ENCODE measurements around the gene RRM2.

The RRM2 gene

GRCh38 chr2:10126632-10127026 lies 4.1 kb downstream of the RRM2 start:
- peaks cover 0 to 28% (median 20%) of the 10 kb centered on the region in 4 donors for H3K4me1 ChIP-seq
- intact Hi-C loops (cut with DNase I; ENCODE audit: low total_unique reads): loop anchor here (5.0 kb wide), 1 partner anchor 176 kb away; the partner anchor contains the start of gene HPCAL1
- peaks cover 0 to 19% of the 10 kb centered on the region in 2 donors for H3K27me3 ChIP-seq
- no peak overlapping the region for H3K27ac ChIP-seq
- no peak overlapping the region for H3K4me3 ChIP-seq
- H3K36me3 ChIP-seq: no peaks in the 10 kb centered on the region
- H3K9me3 ChIP-seq: no peaks in the 10 kb centered on the region
- no peak for DNase-seq
- TF ChIP-seq, protein P1, sequence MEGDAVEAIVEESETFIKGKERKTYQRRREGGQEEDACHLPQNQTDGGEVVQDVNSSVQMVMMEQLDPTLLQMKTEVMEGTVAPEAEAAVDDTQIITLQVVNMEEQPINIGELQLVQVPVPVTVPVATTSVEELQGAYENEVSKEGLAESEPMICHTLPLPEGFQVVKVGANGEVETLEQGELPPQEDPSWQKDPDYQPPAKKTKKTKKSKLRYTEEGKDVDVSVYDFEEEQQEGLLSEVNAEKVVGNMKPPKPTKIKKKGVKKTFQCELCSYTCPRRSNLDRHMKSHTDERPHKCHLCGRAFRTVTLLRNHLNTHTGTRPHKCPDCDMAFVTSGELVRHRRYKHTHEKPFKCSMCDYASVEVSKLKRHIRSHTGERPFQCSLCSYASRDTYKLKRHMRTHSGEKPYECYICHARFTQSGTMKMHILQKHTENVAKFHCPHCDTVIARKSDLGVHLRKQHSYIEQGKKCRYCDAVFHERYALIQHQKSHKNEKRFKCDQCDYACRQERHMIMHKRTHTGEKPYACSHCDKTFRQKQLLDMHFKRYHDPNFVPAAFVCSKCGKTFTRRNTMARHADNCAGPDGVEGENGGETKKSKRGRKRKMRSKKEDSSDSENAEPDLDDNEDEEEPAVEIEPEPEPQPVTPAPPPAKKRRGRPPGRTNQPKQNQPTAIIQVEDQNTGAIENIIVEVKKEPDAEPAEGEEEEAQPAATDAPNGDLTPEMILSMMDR (IDR thresholded peaks at IDR 0.05): no peak

DNA sequence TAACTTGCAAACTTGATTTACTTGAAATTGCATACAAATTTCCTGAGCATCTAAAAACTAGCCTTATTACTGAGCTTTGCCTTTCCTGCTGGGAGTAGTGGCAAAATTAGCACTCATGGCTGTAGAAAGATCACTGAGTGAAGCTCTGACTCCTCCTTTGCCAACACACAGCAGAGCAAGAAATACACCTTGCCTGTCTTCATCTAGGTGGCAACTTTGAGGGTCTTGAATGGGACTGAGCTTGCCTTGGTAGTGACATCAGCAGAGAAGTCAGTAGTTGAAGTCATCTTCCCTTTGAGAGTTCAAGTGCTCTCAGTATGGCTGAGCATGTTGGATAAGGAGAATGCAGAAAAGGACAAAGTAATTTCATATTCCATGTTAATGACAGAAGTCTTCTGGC lies 5.9 kb downstream of the RRM2 start:
- DNase-seq: no peak
- Histone ChIP-seq H3K27me3 (peaks cover 0 to 10% of the 10 kb centered on the region in 2 donors), H3K9me3 (no peaks in the 10 kb centered on the region), H3K4me3 (no peak overlapping the region), H3K27ac (no peak overlapping the region), H3K36me3 (no peaks in the 10 kb centered on the region), H3K4me1 (peaks cover 0 to 10% (median 2%) of the 10 kb centered on the region in 4 donors)
- intact Hi-C loops (cut with DNase I; ENCODE audit: low total_unique reads): loop anchor here (5.0 kb wide), 1 partner anchor 174 kb away; the partner anchor contains the start of gene HPCAL1
- TF ChIP-seq, protein P1 (IDR thresholded peaks at IDR 0.05): no peak

GRCh38 chr2:10129490-10129889 lies 7.0 kb downstream of the RRM2 start:
- H3K27me3 ChIP-seq: no peaks in the 10 kb centered on the region
- intact Hi-C loops (cut with DNase I; ENCODE audit: low total_unique reads): loop anchor here (5.0 kb wide), 1 partner anchor 173 kb away; the partner anchor contains the start of gene HPCAL1
- DNase-seq: no peak
- H3K4me1 ChIP-seq: no peaks in the 10 kb centered on the region
- TF ChIP-seq, protein P1 (IDR thresholded peaks at IDR 0.05): no peak
- no peaks in the 10 kb centered on the region for H3K9me3 ChIP-seq
- H3K36me3 ChIP-seq: no peaks in the 10 kb centered on the region
- H3K27ac ChIP-seq: no peak overlapping the region
- H3K4me3 ChIP-seq: no peak overlapping the region

GRCh38 chr2:10132043-10132575 lies 9.6 kb downstream of the RRM2 start:
- intact Hi-C loops (cut with DNase I; ENCODE audit: low total_unique reads): no loop called here
- TF ChIP-seq, protein P1 (IDR thresholded peaks at IDR 0.05): no peak
- H3K27ac ChIP-seq: no peak overlapping the region
- H3K36me3 ChIP-seq: no peaks in the 10 kb centered on the region
- no peak overlapping the region for H3K4me3 ChIP-seq
- no peaks in the 10 kb centered on the region for H3K9me3 ChIP-seq
- no peaks in the 10 kb centered on the region for H3K4me1 ChIP-seq
- no peak for DNase-seq
- no peaks in the 10 kb centered on the region for H3K27me3 ChIP-seq

DNA sequence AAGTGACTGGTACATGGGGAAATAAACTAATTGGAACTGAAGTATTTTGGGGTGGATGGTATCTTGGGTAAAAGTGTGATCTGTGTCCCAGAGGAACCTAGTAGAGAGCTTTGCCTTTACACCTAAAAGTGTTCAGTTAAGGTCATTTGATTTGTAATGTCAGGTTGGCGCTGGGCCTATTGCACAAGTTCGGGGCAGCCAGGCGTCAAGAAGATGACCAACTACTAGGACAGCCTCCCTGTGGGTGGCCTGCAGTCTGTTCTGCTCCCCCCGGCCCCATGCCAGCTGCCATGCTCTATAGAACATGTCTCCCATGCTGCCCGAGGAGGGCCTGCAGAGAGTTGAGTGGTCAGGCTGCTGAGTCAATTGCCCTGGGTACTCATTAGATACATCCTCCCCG lies 10.1 kb downstream of the RRM2 start:
- intact Hi-C loops (cut with DNase I; ENCODE audit: low total_unique reads): no loop called here
- no peak for DNase-seq
- Histone ChIP-seq H3K4me3 (no peak overlapping the region), H3K9me3 (no peaks in the 10 kb centered on the region), H3K4me1 (no peaks in the 10 kb centered on the region), H3K36me3 (no peaks in the 10 kb centered on the region), H3K27ac (no peak overlapping the region), H3K27me3 (no peaks in the 10 kb centered on the region)
- TF ChIP-seq, protein P1 (IDR thresholded peaks at IDR 0.05): no peak
